Activated naive CD4-positive, alpha-beta T cell (primary cell): ENCODE data around the gene TRIP13.
"Not testable (repeated sequence)": the region's sequence is repeated elsewhere in the genome, so short reads cannot be mapped to it uniquely, and the experiment has no call there.

Experiments used
- DNase-seq, 4 experiments: peaks; one replicate each; lab custom pipeline; 2025; lab: John Stamatoyannopoulos, UW

Gene TRIP13

DNA sequence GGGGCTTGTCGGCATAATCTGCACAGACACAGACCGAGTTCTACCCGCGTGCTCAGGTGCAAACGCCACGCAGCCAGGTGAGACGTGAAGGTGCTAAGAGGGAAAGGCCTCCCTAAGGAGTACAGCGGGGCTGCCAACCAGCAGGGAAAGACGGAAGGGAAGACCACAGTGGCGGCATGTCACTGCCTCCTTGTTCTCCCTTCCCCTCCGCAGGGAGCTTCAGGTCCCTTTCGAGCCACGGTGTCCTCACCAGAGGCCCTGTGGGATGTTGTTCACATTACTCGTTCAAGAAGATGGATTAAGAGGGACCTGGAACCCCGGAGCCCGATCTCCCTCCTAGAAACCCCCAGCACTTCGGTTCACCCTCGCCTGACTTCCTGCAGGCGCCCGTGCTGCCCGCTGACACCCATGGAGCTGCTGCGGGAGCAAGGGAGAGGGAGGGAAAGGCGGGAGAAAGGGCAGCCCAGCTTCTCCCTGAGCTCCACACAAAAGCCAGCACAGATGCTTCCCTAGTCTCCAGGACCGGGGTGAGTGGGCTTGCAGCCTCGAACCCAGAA is 769 bp upstream of the TRIP13 start:
- no peak for DNase-seq

- no peak for DNase-seq
These were observed 438 bp downstream of the TRIP13 start for GRCh38 chr5:893137-893506.

- no peak for DNase-seq
These were observed 1.0 kb downstream of the TRIP13 start for GRCh38 chr5:893711-894110.

GRCh38 chr5:900781-901180 is 8.1 kb downstream of the TRIP13 start:
- no peak for DNase-seq

GRCh38 chr5:902129-902916 is 9.6 kb downstream of the TRIP13 start:
- no peak for DNase-seq

DNA sequence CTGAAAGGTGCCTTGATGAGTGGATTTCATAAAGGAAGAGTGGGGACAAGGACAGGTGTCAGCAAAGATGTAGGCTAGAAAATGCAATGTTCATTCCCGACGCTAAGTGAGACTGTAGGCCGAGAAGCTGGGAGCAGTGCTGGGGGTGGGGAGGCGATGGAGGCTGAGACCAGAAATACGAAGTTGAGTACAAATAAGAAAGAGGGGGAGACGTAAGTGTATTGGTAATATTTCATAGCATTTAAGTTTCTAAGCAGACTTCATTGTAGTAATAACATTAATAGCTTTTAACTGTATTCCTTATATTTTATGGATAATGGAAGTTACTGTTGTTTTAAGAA is 11.0 kb downstream of the TRIP13 start:
- no peak for DNase-seq

DNA sequence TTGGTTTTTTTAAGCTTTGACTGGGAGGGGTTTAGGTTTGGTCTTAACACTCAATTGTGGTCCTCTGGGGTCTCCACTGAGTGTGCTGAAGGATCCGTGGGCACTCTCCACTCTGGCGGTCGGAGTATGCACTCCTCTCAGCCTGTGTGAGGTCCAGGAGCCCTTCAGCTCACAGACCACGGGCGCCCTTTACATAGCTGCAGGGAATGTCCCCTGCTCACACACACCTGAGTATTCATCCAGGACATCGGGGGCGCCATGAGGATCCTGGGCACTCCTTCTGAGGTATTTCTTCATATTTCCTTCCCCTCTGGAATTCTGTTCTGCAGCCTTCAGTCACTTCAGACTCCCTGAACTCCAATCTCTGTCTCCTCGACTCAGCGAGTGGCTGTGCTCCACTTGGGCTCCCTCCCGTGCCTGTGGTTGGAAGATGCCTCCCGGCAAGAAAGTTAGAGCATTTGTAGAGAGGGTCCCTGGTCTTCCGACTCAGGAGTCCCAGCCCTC is 12.5 kb downstream of the TRIP13 start:
- no peak for DNase-seq

- no peak for DNase-seq
These were observed 14.8 kb downstream of the TRIP13 start for GRCh38 chr5:907366-907910.

DNA sequence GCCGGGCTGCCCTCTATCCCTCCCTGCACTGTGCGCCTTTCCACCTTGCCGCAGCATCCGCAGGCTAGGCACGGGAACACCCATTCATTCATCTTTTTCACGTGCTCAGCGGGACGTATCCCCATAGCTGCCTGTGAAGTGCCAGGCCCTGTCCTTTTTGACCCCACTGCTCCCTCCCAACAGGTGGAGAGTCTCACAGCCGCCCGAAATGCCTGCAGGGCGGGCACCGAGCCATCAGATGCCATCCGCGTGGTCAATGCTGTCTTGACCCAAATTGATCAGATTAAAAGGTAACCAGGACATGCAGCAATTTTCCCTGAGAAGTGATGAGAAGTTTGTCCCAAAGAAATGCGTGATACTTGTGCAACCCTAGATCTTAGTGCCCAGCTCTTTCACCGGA is 15.5 kb downstream of the TRIP13 start:
- DNase-seq: no peak

DNA sequence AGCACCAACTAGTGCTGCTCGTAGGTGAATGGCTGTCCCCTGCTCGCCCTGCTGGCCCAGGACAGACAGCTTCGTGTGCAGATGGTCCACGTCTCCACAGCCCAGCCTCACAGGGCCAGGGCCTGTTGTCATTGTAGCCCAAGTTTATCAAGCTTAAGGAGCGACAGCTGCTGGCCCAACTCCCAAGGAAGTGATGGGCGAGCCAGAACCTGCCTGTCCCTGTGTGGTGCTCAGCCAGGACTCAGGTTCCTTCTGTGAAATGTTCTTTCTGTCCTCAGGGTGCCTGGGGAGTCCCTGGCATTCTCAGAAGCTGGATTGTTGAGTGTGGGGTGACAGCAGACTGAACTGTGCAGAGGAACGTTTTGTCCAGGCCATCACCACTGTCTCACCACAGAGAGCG is 16.4 kb downstream of the TRIP13 start:
- no peak for DNase-seq

DNA sequence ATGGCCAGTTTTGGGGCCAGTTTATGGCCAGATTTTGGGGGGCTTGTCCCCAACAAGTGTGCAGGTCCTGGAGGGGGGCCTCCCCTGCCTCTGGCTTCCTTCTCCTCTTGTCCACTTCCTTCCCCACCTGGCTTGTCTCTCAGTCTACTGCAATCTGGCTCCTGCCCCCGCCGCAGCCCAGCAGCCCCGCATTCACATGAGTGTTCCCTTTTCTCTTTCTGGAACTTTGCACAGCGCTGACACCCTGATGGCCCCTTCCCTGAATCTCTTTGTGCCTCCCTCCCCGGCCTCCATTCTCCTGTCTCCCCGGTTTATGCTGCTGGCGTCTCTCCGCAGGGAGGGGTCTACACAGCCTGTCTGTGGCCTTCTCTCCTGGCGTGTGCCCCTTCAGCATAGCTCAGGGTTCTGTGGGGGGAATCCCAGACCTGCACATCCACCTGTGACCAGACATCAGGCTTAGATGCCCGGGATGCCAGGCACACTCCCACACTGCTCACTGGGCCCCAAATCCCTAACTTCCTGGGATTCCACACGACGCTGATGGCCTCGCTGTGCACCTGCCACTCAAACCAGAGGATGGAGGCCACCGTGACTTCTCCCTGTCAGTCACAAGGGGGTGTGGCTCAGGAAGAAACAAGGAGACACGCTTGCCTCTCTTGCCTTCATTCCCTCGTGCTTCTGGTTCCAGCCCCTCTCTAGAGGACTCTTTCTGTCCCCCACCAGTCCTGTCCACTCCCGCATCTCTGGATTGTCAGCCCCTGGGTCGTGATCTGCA is 17.5 kb downstream of the TRIP13 start:
- no peak for DNase-seq

DNA sequence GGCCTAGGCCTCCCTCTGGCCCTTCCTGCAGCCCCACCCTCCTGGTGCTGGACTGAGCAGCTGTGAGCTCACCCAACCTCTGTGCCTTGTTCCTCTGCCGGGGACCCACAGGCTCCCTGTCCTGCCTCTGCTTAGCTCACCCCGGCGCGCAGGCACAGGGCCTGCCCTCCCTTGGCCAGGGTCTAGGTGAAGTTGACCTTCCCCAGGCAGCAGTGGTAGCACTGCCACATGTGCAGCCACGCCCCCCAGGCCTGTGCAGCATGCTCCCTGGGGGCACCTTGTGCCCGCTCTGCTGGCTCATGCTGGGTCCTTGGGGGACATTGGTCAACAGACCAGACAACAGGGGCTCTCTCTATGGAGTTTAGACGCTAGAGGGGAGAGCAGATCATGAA is 18.1 kb downstream of the TRIP13 start:
- no peak for DNase-seq

- DNase-seq: no peak
These were observed 18.9 kb downstream of the TRIP13 start for GRCh38 chr5:911601-912000.

DNA sequence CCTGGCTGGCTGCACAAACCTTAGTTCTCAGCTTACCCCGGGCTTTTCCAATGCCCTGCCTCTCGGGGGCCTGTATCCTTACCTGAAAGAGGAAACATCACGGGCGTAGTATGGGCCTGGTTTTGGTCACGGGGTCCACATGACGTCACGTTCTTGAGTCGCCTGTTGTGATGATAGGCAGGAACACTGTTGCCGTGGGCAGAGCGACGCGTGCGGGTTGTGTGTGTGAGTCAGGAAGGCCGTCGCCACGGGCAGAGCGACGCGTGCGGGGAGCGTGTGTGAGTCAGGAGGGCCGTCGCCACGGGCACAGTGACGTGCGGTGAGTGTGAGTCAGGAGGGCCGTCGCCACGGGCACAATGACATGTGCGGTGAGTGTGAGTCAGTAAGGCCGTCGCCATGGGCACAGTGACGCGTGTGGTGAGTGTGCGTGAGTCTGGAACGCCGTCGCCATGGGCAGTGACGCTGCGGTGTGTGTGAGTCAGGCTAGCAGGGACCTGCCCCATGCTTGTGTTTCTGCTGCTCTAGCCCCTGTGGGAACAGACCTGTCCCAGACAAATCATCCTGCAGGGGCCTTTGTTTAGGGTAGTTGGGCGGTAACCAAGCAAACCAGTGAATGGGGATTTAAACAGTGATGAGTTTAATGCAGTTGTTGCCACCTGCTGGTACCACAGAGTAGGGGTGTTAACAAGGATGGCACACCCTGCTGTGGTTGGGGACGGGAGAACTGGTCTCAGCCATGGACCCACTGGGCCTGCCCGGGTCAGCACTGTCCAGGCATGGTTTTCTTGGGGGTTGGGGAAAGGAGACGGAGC is 19.8 kb downstream of the TRIP13 start:
- no peak for DNase-seq

DNA sequence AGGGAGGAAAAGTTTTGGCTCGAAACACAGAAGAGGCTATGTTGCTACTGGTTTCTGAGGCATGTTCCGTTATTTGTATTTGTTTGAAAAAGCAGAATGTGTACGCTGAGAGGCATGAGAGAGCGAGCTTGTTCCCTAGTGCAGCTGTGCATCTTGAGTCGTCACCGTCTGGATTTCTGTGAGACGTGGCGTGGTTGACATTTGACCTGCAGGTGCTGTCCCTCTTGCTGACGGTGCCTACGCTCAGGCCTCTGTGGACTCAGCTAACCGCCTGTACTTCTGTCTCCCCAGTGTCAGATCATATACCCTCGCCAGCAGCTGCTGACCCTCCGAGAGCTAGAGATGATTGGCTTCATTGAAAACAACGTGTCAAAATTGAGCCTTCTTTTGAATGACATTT is 21.5 kb downstream of the TRIP13 start:
- DNase-seq: no peak

GRCh38 chr5:914612-915011 is 21.9 kb downstream of the TRIP13 start:
- no peak for DNase-seq

GRCh38 chr5:915346-915745 is 22.7 kb downstream of the TRIP13 start:
- not testable (repeated sequence) for DNase-seq

DNA sequence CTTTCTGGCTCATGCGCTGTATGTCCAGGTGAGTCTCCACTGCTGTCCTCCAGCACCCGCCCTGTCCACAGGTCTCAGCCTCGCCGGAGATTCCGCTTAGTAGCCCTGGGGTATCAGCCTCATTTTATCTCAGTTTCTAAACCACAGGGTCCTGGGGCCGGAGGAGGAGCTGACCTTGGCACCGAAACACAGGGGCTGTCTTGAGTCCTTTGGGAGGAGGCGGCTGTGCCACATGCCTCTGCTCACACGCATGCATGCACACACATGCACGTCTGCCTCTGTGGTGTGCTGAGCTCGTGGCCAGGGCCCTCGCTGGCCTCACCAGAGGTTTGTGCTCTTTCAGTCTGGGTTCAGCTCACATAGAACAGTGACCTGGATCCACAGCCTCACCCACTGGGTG is 23.3 kb downstream of the TRIP13 start:
- DNase-seq: no peak

DNA sequence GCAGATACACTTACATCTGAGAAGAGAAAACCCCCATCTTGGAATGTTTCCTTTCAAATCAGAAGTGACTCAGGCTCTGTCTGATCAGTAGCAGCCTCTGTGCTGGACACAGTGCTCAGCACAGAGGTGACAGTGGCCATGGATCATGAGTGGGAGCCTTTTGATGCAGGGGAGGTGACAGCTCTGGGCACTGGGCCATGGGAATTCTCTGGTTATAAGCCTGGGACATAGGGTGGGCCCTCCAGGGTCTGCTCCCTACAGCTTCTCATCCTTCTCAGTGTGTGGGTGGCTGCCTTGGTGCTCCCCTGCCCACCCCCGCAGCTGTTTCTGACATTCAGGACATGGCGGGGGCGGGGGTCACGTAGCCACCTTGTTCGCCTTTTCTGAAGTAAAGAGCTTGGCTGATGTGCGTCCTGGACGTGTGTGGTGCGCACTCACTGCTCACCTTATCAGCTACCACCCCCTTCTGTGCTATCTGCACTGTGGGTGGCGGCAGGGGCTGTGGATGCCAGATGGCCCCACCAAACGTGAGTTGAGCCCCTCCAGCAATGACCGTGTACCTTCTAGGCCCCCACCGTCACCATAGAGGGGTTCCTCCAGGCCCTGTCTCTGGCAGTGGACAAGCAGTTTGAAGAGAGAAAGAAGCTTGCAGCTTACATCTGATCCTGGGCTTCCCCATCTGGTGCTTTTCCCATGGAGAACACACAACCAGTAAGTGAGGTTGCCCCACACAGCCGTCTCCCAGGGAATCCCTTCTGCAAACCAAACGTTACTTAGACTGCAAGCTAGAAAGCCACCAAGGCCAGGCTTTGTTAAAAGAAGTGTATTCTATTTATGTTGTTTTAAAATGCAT is 24.0 kb downstream of the TRIP13 start:
- DNase-seq: no peak

- DNase-seq: not testable (repeated sequence)
These were observed 26.0 kb downstream of the TRIP13 start for GRCh38 chr5:918717-919116.

DNA sequence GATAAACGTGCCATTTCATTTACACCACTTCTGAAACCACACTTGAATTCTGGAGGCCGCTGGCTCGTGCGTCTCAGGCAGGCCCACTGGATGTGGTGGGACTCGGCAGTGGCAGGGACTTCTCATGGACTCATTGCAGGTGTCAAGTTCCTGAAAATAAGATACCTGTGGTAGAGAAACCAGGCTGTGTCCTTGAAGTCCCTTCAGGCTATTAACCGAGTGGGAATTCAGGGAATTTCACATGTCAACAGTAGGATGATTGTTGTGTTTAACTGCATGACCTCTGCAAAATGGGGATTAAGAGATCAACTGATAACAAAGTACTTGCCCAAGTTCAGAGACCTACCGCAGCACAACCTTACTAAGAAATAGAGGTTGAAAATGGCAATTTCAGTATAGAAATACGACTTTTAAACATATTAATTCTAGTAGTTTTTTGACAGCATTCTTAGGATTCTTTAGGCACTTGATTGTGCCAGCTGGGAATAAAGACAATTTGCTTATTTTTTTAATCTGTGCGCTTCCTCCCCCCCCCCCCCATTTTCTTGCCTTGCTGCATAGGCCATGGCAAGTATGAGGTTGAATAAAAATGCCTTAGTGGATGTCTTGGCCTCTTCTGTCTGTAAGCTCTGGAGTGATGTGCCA is 26.8 kb downstream of the TRIP13 start:
- no peak for DNase-seq
